HEK293 (cell line): Measurements from ENCODE around the gene TGFB1.

Experiments
- CTCF ChIP-seq: fragments of 450-650 bp; formaldehyde crosslinking; IDR thresholded peaks from 2 replicates; pipeline ENCODE4 v1.5.1; 2016; ENCODE audit warnings: missing biosample characterization, missing genetic modification characterization
- ZNF146 ChIP-seq: fragments of 450-650 bp; formaldehyde crosslinking; IDR thresholded peaks from 2 replicates; pipeline ENCODE4 v1.5.1; 2016; ENCODE audit warnings: missing biosample characterization, missing genetic modification characterization
- ZNF202 ChIP-seq: fragments of 450-650 bp; formaldehyde crosslinking; IDR thresholded peaks from 2 replicates; pipeline ENCODE4 v1.5.1; 2016; ENCODE audit warnings: missing biosample characterization, missing genetic modification characterization, borderline replicate concordance
- ZNF76 ChIP-seq: fragments of 450-650 bp; formaldehyde crosslinking; IDR thresholded peaks from 2 replicates; pipeline ENCODE4; 2016; ENCODE audit warnings: low read depth, missing biosample characterization, missing genetic modification characterization, borderline replicate concordance

GRCh38 chr19:41356984-41357739, 3.4 kb upstream of the TGFB1 start:
- TF ChIP-seq ZNF202 (tag by site-specific recombination) (no peak), CTCF (tag by site-specific recombination) (no peak), ZNF146 (tag by site-specific recombination) (no peak), ZNF76 (tag by site-specific recombination) (no peak)
